GM12878 (cell line): Measurements from ENCODE around the gene JMY. TPM values are rescaled to one million over a fixed set of nuclear protein-coding genes. Genes with fewer than 3 reads are reported as not detected.

Experiments used
- ATAC-seq: fragments of 200-7000 bp; cut with Tn5 transposase; 3 replicates; pipeline ENCODE4 v1.9.1; 2020; ENCODE audit warnings: mild to moderate bottlenecking, moderate library complexity
- BruUV-seq: library from RNA; stranded (reverse); fragments of 400-500 nt; replicated peaks from 2 replicates; lab custom pipeline; 2021; lab: Mats Ljungman, UMichigan
- CTCF ChIA-PET: fragments of 300-600 bp; sonication (Branson Sonifier 250); formaldehyde crosslinking; extraction: SDS; loops from one replicate; lab custom pipeline; 2021; ENCODE audit warnings: inconsistent platforms; lab: Yijun Ruan, JAX
- POLR2A ChIA-PET: fragments of 350-600 bp; formaldehyde crosslinking; extraction: SDS; loops from one replicate; lab custom pipeline; 2021; ENCODE audit warnings: inconsistent platforms; lab: Charles Lee
- RAD21 ChIA-PET: fragments of 300-600 bp; sonication (Branson Sonifier 250); formaldehyde crosslinking; loops from one replicate; lab custom pipeline; 2023; ENCODE audit warnings: antibody characterized with exemption; ENCODE audit not compliant: unreplicated experiment; lab: Charles Lee
- SMC1A ChIA-PET: fragments of 300-600 bp; sonication (Branson Sonifier 250); formaldehyde crosslinking; loops from one replicate; lab custom pipeline; 2023; ENCODE audit not compliant: unreplicated experiment, uncharacterized antibody; lab: Charles Lee
- DNase-seq: peaks from one replicate; pipeline ENCODE4 v3.0.0-alpha.2; 2011; ENCODE audit warnings: low read depth, low spot score
- FAIRE-seq: peaks from 3 replicates; lab custom pipeline; 2011; peaks lifted over from hg19 to GRCh38; lab: Jason Lieb, UNC
- H2AFZ ChIP-seq: 2 replicates; pipeline ENCODE4 v1.6.0; 2011; ENCODE audit warnings: low read depth, low read length, control low read depth; ENCODE audit not compliant: control insufficient read depth
- H3K27ac ChIP-seq: 2 replicates; pipeline ENCODE4 v1.5.1; 2011; ENCODE audit warnings: control low read depth; ENCODE audit not compliant: control insufficient read depth, insufficient read depth
- H3K27me3 ChIP-seq, 2 experiments: replicated peaks in 1 of 2; 2 replicates each; pipeline versions ENCODE4 v1.6.0 to v1.6.1; 2011; ENCODE audit warnings: low read length in 1 of 2; ENCODE audit not compliant: control insufficient read depth in 2 of 2, insufficient read depth in 2 of 2
- H3K36me3 ChIP-seq, 2 experiments: 2 replicates each; pipeline ENCODE4 v1.5.1; 2011; ENCODE audit warnings: low read length in 1 of 2; ENCODE audit not compliant: control insufficient read depth in 2 of 2, insufficient read depth in 2 of 2
- H3K4me1 ChIP-seq: 2 replicates; pipeline ENCODE4 v1.6.1; 2011; ENCODE audit warnings: mild to moderate bottlenecking, low read length, moderate library complexity, mixed read lengths; ENCODE audit not compliant: control insufficient read depth, insufficient read depth
- H3K4me2 ChIP-seq: 2 replicates; pipeline ENCODE4 v1.6.0; 2011; ENCODE audit warnings: control low read depth; ENCODE audit not compliant: control insufficient read depth, insufficient read depth
- H3K4me3 ChIP-seq: fragments of 200-600 bp; sonication (generic); 2 replicates; pipeline ENCODE4 v1.5.1; 2016
- H3K79me2 ChIP-seq: 2 replicates; pipeline ENCODE4 v1.6.0; 2011; ENCODE audit warnings: low read length; ENCODE audit not compliant: control insufficient read depth, insufficient read depth
- H3K9ac ChIP-seq: 2 replicates; pipeline ENCODE4 v1.8.0; 2011; ENCODE audit warnings: low read length, control low read depth, mixed read lengths; ENCODE audit not compliant: control insufficient read depth, insufficient read depth
- H3K9me3 ChIP-seq: replicated peaks from 3 replicates; pipeline ENCODE4 v1.5.1; 2011; ENCODE audit warnings: mild to moderate bottlenecking, low read length; ENCODE audit not compliant: control insufficient read depth, insufficient read depth
- H4K20me1 ChIP-seq: 2 replicates; pipeline ENCODE4 v1.6.0; 2011; ENCODE audit not compliant: control insufficient read depth, insufficient read depth
- IKZF1 ChIP-seq: fragments of 450-650 bp; conservative IDR thresholded peaks from 2 replicates; pipeline ENCODE4 v1.6.1; 2017; ENCODE audit warnings: antibody characterized with exemption, mild to moderate bottlenecking
- MTA2 ChIP-seq: fragments of 450-650 bp; IDR thresholded peaks from 2 replicates; pipeline ENCODE4 v1.6.1; 2016; ENCODE audit warnings: low read depth, mild to moderate bottlenecking, moderate library complexity
- NBN ChIP-seq: fragments of 450-650 bp; IDR thresholded peaks from 2 replicates; pipeline ENCODE4 v1.6.1; 2016
- NFYB ChIP-seq: IDR thresholded peaks from 2 replicates; pipeline ENCODE4 v1.6.1; 2011; ENCODE audit warnings: low read depth, mild to moderate bottlenecking, low read length, improper control_type of control experiment, moderate library complexity; ENCODE audit not compliant: insufficient read depth
- RAD21 ChIP-seq: IDR thresholded peaks from 2 replicates; pipeline ENCODE4 v1.6.1; 2011; ENCODE audit warnings: mild to moderate bottlenecking, low read depth, low read length, moderate library complexity; ENCODE audit not compliant: insufficient read depth
- SP1 ChIP-seq: IDR thresholded peaks from one replicate; pipeline ENCODE4 v1.6.1; 2011; ENCODE audit warnings: low read depth, low read length
- SUZ12 ChIP-seq: fragments of 200-600 bp; sonication (generic); IDR thresholded peaks from one replicate; pipeline ENCODE4 v1.6.1; 2018; ENCODE audit warnings: antibody characterized with exemption, mild to moderate bottlenecking; ENCODE audit not compliant: unreplicated experiment
- ZSCAN29 ChIP-seq: fragments of 450-650 bp; IDR thresholded peaks from 2 replicates; pipeline ENCODE4 v1.6.1; 2017; ENCODE audit warnings: mild to moderate bottlenecking, moderate library complexity
- WGBS: methylation state at CpG from one replicate; pipeline ENCODE4 v1.1.6; 2016; ENCODE audit warnings: low lambda C conversion rate; ENCODE audit not compliant: insufficient replicate concordance, insufficient coverage; ENCODE audit errors: missing lambda C conversion rate; 5-methylcytosine and 5-hydroxymethylcytosine counted together
- in situ Hi-C: fragments of 300-500 bp; cut with MboI; formaldehyde crosslinking; loops from 9 replicates; pipeline ENCODE4 v1.14.3; 2018; ENCODE audit warnings: mixed read lengths
- intact Hi-C: fragments of 100-400 bp; cut with micrococcal nuclease; formaldehyde crosslinking; loops from one replicate; pipeline ENCODE4 v1.14.2; 2022; ENCODE audit not compliant: unreplicated experiment
- polyA plus RNA-seq, 11 experiments: library from polyadenylated mRNA; depleted of rRNA in 4 of 11; unstranded in 6 of 11; stranded (reverse) in 5 of 11; fragments of >200 nt; fragmentation: Nextera tagmentation in 4 of 11; fragmentation: Illumina TruSeq in 1 of 11; extraction: Ambion mirVana in 4 of 11; extraction: Trizol in 1 of 11; gene quantifications; 1 replicate in 1 of 11; 2 replicates in 10 of 11; pipeline versions ENCODE4 v1.2.1 to v1.2.3, GENCODE V29; 2011 to 2016; ENCODE audit warnings: inconsistent platforms in 2 of 11, missing spikeins in 2 of 11, low read depth in 1 of 11
- total RNA-seq, 4 experiments: library from RNA; depleted of rRNA in 3 of 4; stranded (reverse); fragments of >200 nt in 3 of 4; fragmentation: Illumina TruSeq in 1 of 4; extraction: Trizol in 1 of 4; gene quantifications; 2 replicates each; pipeline versions ENCODE4 v1.2.1 to v1.2.3, GENCODE V29; 2013 to 2021
- TF ChIP-seq, protein P1 (sequence below): fragments of 450-650 bp; IDR thresholded peaks from 2 replicates; pipeline ENCODE4 v1.6.1; 2017; ENCODE audit warnings: borderline replicate concordance
- TF ChIP-seq, protein P2 (sequence below): fragments of 150-350 bp; IDR thresholded peaks from 2 replicates; pipeline ENCODE4 v1.6.1; 2016; ENCODE audit warnings: low read depth, low read length
- TF ChIP-seq, protein P3 (sequence below): fragments of 450-650 bp; IDR thresholded peaks from 2 replicates; pipeline ENCODE4 v1.6.1; 2017; ENCODE audit warnings: mild to moderate bottlenecking
- TF ChIP-seq, protein P4 (sequence below): IDR thresholded peaks from 2 replicates; pipeline ENCODE4 v1.6.1; 2011; ENCODE audit warnings: low read depth, mild to moderate bottlenecking, low read length, moderate library complexity, borderline replicate concordance; ENCODE audit errors: extremely low read depth
- TF ChIP-seq, protein P5 (sequence below): IDR thresholded peaks from 2 replicates; pipeline ENCODE4 v1.6.1; 2012; ENCODE audit warnings: low read length, inconsistent platforms

The JMY gene
- total and polyA plus RNA-seq, 10 of the 15 experiments (the other 5 are each of a cell fraction or from before 2014, with no cell fraction given), result 0.63 to 4.8 (median 2.4) TPM

DNA sequence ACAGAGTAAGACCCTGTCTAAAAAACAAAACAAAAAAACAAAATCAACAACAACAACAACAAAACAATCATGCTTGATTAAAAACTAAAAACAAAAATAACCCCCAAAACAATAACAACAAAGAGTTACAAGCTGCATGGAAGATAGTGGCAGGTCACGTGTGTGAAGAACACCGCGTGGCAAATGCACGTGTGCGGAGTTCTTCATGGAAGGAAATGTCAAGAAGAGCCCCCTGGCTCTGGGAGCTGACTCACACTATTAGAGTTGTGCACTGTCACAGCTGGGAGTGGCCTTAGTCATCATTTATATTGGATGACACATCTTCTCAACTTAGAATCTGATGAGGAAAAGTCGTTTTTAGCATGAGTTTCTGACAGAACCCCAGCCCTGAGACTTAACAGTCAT lies 110.5 kb downstream of the JMY start:
- 65% methylated on average over 6 of the region's 6 CpGs for WGBS
- no peak overlapping the region for H3K4me3 ChIP-seq
- no peaks in the 10 kb centered on the region; a peak in 2 of 4 replicates for H3K27me3 ChIP-seq
- ATAC-seq, result no peak
- intact Hi-C loops (no loop called here), in situ Hi-C loops (no loop called here)
- no peak for DNase-seq
- H4K20me1 ChIP-seq, result no peaks in the 10 kb centered on the region
- H3K79me2 ChIP-seq, result no peaks in the 10 kb centered on the region
- no peak overlapping the region for H3K27ac ChIP-seq
- H3K9ac ChIP-seq, result no peak overlapping the region
- H3K4me1 ChIP-seq, result no peaks in the 10 kb centered on the region
- BruUV-seq, result no TSS peak
- CTCF ChIA-PET, result interaction anchor here (0.6 to 0.9 kb wide), 2 partner anchors 10 to 150 kb away, joined by 3 read pairs; no protein-coding TSS in a partner anchor
- H3K4me2 ChIP-seq, result no peak overlapping the region
- no peak overlapping the region for H2AFZ ChIP-seq
- RAD21 ChIA-PET, result no interaction called here
- SMC1A ChIA-PET, result no interaction called here
- no peaks in the 10 kb centered on the region for H3K36me3 ChIP-seq
- H3K9me3 ChIP-seq, result no peaks in the 10 kb centered on the region
- TF ChIP-seq, protein P1, sequence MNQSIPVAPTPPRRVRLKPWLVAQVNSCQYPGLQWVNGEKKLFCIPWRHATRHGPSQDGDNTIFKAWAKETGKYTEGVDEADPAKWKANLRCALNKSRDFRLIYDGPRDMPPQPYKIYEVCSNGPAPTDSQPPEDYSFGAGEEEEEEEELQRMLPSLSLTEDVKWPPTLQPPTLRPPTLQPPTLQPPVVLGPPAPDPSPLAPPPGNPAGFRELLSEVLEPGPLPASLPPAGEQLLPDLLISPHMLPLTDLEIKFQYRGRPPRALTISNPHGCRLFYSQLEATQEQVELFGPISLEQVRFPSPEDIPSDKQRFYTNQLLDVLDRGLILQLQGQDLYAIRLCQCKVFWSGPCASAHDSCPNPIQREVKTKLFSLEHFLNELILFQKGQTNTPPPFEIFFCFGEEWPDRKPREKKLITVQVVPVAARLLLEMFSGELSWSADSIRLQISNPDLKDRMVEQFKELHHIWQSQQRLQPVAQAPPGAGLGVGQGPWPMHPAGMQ, result no peak
- no peak for TF ChIP-seq NBN
- TF ChIP-seq, protein P2, sequence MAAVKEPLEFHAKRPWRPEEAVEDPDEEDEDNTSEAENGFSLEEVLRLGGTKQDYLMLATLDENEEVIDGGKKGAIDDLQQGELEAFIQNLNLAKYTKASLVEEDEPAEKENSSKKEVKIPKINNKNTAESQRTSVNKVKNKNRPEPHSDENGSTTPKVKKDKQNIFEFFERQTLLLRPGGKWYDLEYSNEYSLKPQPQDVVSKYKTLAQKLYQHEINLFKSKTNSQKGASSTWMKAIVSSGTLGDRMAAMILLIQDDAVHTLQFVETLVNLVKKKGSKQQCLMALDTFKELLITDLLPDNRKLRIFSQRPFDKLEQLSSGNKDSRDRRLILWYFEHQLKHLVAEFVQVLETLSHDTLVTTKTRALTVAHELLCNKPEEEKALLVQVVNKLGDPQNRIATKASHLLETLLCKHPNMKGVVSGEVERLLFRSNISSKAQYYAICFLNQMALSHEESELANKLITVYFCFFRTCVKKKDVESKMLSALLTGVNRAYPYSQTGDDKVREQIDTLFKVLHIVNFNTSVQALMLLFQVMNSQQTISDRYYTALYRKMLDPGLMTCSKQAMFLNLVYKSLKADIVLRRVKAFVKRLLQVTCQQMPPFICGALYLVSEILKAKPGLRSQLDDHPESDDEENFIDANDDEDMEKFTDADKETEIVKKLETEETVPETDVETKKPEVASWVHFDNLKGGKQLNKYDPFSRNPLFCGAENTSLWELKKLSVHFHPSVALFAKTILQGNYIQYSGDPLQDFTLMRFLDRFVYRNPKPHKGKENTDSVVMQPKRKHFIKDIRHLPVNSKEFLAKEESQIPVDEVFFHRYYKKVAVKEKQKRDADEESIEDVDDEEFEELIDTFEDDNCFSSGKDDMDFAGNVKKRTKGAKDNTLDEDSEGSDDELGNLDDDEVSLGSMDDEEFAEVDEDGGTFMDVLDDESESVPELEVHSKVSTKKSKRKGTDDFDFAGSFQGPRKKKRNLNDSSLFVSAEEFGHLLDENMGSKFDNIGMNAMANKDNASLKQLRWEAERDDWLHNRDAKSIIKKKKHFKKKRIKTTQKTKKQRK, result no peak
- no peak for TF ChIP-seq ZSCAN29
- TF ChIP-seq, protein P3, sequence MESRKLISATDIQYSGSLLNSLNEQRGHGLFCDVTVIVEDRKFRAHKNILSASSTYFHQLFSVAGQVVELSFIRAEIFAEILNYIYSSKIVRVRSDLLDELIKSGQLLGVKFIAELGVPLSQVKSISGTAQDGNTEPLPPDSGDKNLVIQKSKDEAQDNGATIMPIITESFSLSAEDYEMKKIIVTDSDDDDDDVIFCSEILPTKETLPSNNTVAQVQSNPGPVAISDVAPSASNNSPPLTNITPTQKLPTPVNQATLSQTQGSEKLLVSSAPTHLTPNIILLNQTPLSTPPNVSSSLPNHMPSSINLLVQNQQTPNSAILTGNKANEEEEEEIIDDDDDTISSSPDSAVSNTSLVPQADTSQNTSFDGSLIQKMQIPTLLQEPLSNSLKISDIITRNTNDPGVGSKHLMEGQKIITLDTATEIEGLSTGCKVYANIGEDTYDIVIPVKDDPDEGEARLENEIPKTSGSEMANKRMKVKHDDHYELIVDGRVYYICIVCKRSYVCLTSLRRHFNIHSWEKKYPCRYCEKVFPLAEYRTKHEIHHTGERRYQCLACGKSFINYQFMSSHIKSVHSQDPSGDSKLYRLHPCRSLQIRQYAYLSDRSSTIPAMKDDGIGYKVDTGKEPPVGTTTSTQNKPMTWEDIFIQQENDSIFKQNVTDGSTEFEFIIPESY, result no peak
- TF ChIP-seq SP1, result no peak
- no peak for TF ChIP-seq MTA2
- TF ChIP-seq, protein P4, sequence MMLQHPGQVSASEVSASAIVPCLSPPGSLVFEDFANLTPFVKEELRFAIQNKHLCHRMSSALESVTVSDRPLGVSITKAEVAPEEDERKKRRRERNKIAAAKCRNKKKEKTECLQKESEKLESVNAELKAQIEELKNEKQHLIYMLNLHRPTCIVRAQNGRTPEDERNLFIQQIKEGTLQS, result no peak
- no peak for TF ChIP-seq IKZF1
- TF ChIP-seq SUZ12, result no peak
- TF ChIP-seq NFYB, result no peak
- no peak for TF ChIP-seq RAD21
- TF ChIP-seq, protein P5, sequence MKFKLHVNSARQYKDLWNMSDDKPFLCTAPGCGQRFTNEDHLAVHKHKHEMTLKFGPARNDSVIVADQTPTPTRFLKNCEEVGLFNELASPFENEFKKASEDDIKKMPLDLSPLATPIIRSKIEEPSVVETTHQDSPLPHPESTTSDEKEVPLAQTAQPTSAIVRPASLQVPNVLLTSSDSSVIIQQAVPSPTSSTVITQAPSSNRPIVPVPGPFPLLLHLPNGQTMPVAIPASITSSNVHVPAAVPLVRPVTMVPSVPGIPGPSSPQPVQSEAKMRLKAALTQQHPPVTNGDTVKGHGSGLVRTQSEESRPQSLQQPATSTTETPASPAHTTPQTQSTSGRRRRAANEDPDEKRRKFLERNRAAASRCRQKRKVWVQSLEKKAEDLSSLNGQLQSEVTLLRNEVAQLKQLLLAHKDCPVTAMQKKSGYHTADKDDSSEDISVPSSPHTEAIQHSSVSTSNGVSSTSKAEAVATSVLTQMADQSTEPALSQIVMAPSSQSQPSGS, result no peak
- POLR2A ChIA-PET, result no interaction called here
- no peak for FAIRE-seq
